NCI-H774 (cell line): ENCODE measurements around the gene MRC2.

Source experiments
- DNase-seq: peaks from one replicate; lab custom pipeline; 2025; lab: John Stamatoyannopoulos, UW

Gene MRC2

DNA sequence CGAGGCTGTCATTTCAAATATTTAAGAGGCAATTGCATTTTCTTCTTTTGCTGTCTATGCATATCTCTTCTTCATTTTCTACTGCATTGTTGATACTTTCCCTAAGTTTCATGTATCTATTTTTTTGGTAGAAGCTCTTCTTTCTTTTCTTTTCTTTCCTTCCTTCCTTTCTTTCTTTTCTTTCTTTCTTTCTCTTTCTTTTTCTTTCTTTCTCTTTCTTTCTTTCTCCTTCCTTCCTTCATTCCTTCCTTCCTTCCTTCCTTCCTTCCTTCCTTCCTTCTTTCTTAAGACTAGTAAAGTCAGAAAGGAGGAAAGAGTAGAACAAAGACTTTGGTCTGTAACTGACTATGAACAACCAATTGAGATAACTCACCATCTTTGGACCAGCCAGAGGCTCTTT, 33.9 kb downstream of the MRC2 start:
- DNase-seq = no peak

DNA sequence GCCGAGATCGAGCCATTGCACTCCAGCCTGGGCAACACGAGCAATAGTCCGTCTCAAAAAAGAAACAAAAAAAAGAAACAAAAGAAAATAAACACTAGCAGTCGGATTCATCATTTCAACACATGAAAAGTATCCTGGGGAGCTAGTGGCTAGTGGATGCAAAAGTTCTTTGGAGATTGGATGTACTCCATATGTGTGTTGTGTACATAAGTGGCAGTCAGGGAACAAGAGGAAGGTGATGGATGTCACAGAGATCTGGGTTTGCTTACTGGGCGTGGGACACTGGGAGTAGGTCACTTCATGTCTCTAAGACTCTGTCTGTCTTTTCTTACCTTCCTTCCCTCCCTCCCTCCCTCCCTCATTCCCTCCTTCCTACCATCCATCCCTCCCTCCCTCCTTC, 35.4 kb downstream of the MRC2 start:
- no peak for DNase-seq

GRCh38 chr17:62663304-62663703, 35.8 kb downstream of the MRC2 start:
- DNase-seq = no peak

- no peak for DNase-seq
These were observed 37.1 kb downstream of the MRC2 start for GRCh38 chr17:62664336-62665120.

- DNase-seq = no peak
These were observed 38.1 kb downstream of the MRC2 start for GRCh38 chr17:62665599-62665998.

- DNase-seq = no peak
These were observed 38.8 kb downstream of the MRC2 start for GRCh38 chr17:62666061-62666800.

- no peak for DNase-seq
These were observed 39.5 kb downstream of the MRC2 start for GRCh38 chr17:62666801-62667591.

GRCh38 chr17:62668091-62668804, 40.8 kb downstream of the MRC2 start:
- DNase-seq = no peak

DNA sequence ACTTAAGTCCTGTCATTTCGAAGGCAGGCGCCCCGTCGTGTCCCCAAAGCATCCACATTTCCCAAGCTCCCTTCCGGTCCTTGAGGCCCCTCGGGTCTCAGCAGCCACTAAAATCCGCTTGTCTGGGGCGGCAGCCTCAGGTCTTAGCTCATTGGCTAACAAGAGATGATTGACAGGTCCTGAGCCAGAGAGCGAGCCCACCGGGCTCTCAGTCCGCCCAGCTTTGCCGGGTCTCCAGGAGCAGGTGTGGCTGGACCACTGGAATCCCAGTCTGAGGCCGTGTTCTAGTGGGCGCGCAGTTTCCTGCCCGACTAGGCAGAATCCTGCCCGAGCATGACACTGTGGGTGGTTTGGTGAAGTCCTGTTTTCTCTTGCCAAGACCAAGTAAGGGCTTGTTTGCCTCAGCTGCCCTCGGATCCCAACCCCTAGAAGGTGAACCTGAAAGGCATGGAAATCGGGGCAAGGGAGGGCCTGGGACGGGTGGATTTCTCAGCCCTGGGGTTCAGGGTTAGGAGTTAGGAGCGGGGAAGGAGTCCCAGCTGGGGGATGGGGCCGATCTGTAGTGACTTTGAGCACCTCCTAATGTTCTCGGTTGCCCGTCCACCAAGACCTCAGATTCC, 42.8 kb downstream of the MRC2 start:
- no peak for DNase-seq

- peak; percentile 80 for DNase-seq
These were observed 44.1 kb downstream of the MRC2 start for GRCh38 chr17:62671553-62671952.

GRCh38 chr17:62672957-62673356, 45.5 kb downstream of the MRC2 start:
- DNase-seq = no peak

GRCh38 chr17:62673614-62674362, 46.3 kb downstream of the MRC2 start:
- DNase-seq = no peak

GRCh38 chr17:62674363-62674739, 46.9 kb downstream of the MRC2 start:
- no peak for DNase-seq

- DNase-seq = no peak
These were observed 47.4 kb downstream of the MRC2 start for GRCh38 chr17:62674841-62675240.

GRCh38 chr17:62675260-62675659, 47.8 kb downstream of the MRC2 start:
- no peak for DNase-seq

DNA sequence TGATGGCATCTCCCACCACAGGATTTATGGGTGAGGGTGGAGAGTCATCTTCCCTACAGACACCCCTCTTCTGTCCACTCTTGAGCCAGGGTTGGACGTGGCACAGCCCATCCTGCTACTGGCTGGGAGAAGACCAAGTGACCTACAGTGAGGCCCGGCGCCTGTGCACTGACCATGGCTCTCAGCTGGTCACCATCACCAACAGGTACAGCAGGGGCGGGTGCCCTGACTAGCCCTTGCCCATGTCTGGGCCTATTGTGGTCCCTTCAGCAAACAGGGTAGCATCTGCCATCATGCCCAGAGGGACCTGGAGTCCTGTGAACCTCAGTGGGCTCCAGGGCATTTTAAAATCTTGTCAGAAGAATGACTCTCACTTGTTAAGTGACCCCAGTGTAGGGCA, 48.2 kb downstream of the MRC2 start:
- DNase-seq = no peak

- DNase-seq = no peak
These were observed 48.9 kb downstream of the MRC2 start for GRCh38 chr17:62676231-62676943.

- DNase-seq = no peak
These were observed 49.6 kb downstream of the MRC2 start for GRCh38 chr17:62676952-62677596.

- no peak for DNase-seq
These were observed 50.9 kb downstream of the MRC2 start for GRCh38 chr17:62678214-62678919.
